HepG2 (cell line): Measurements from ENCODE around the gene EOGT. TPM values are rescaled to one million over a fixed set of nuclear protein-coding genes. Genes with fewer than 3 reads are reported as not detected.

Experiments
- E2F5 ChIP-seq: sonication (generic); formaldehyde crosslinking; conservative IDR thresholded peaks from 2 replicates; pipeline ENCODE4 v1.4.0; 2020; ENCODE audit warnings: missing genetic modification reagents
- FOSL2 ChIP-seq: sonication (generic); formaldehyde crosslinking; IDR thresholded peaks from 2 replicates; pipeline ENCODE4 v1.4.0; 2020; ENCODE audit warnings: missing genetic modification reagents
- JUN ChIP-seq: sonication (generic); formaldehyde crosslinking; IDR thresholded peaks from 2 replicates; pipeline ENCODE4 v1.4.0; 2020; ENCODE audit warnings: mild to moderate bottlenecking, missing genetic modification reagents
- KMT2A ChIP-seq: sonication (generic); formaldehyde crosslinking; IDR thresholded peaks from 2 replicates; pipeline ENCODE4 v1.4.0; 2020; ENCODE audit warnings: missing genetic modification reagents
- MAZ ChIP-seq, 2 experiments: sonication (generic) in 1 of 2; formaldehyde crosslinking in 1 of 2; IDR thresholded peaks; 2 replicates each; pipeline versions ENCODE4 v1.5.0 to v1.6.1; 2012 to 2020; ENCODE audit warnings: low read depth in 2 of 2, mild to moderate bottlenecking in 2 of 2, borderline replicate concordance in 1 of 2, improper control_type of control experiment in 1 of 2, low read length in 1 of 2, missing genetic modification reagents in 1 of 2, moderate library complexity in 1 of 2
- NCOA5 ChIP-seq: sonication (generic); formaldehyde crosslinking; IDR thresholded peaks from 2 replicates; pipeline ENCODE4 v1.4.0; 2020; ENCODE audit warnings: missing genetic modification reagents
- POLR2A ChIP-seq, 2 experiments: IDR thresholded peaks; 2 replicates each; pipeline ENCODE4 v1.6.1; 2011; ENCODE audit warnings: low read depth in 2 of 2, low read length in 2 of 2, mild to moderate bottlenecking in 1 of 2, moderate library complexity in 1 of 2; ENCODE audit not compliant: insufficient read depth in 1 of 2
- RFX3 ChIP-seq: IDR thresholded peaks from 2 replicates; pipeline ENCODE4 v1.6.1; 2016; ENCODE audit warnings: missing biosample characterization, missing genetic modification reagents
- RXRB ChIP-seq: IDR thresholded peaks from 2 replicates; pipeline ENCODE4 v1.6.1; 2016; ENCODE audit warnings: borderline replicate concordance, missing genetic modification reagents, missing compliant biosample characterization
- SALL1 ChIP-seq: sonication (generic); formaldehyde crosslinking; IDR thresholded peaks from 2 replicates; pipeline ENCODE4 v1.8.0; 2022; ENCODE audit warnings: mild to moderate bottlenecking, missing genetic modification reagents
- SMARCE1 ChIP-seq: fragments of 450-650 bp; IDR thresholded peaks from 2 replicates; pipeline ENCODE4 v1.6.1; 2017; ENCODE audit warnings: borderline replicate concordance
- SRSF9 ChIP-seq: fragments of 200-400 bp; formaldehyde crosslinking; IDR thresholded peaks from 2 replicates; pipeline ENCODE4 v1.6.1; 2018; ENCODE audit warnings: borderline replicate concordance, mild to moderate bottlenecking, low read depth, low read length; ENCODE audit not compliant: insufficient read depth, poor library complexity, severe bottlenecking
- TFDP1 ChIP-seq: IDR thresholded peaks from 2 replicates; pipeline ENCODE4 v1.6.1; 2016; ENCODE audit warnings: missing compliant biosample characterization, missing genetic modification reagents, borderline replicate concordance
- TMF1 ChIP-seq: sonication (generic); formaldehyde crosslinking; IDR thresholded peaks from 2 replicates; pipeline ENCODE4 v1.8.1; 2022; ENCODE audit warnings: low read depth, missing genetic modification reagents
- TOPORS ChIP-seq: sonication (generic); formaldehyde crosslinking; IDR thresholded peaks from 2 replicates; pipeline ENCODE4 v1.8.0; 2023; ENCODE audit warnings: mild to moderate bottlenecking, missing genetic modification reagents
- U2AF1 ChIP-seq: fragments of 200-400 bp; formaldehyde crosslinking; optimal IDR thresholded peaks from 2 replicates; pipeline ENCODE3; 2017; ENCODE audit warnings: mild to moderate bottlenecking, low read depth, low read length
- ZBTB44 ChIP-seq: sonication (generic); formaldehyde crosslinking; IDR thresholded peaks from 2 replicates; pipeline ENCODE4 v1.4.0; 2020; ENCODE audit warnings: missing genetic modification reagents
- ZEB1 ChIP-seq: IDR thresholded peaks from 2 replicates; pipeline ENCODE4 v1.6.1; 2012; ENCODE audit warnings: mild to moderate bottlenecking, low read depth, inconsistent platforms; ENCODE audit not compliant: insufficient replicate concordance
- ZNF468 ChIP-seq: sonication (generic); formaldehyde crosslinking; IDR thresholded peaks from 2 replicates; pipeline ENCODE4 v1.8.0; 2022; ENCODE audit warnings: mild to moderate bottlenecking, moderate library complexity, missing genetic modification reagents
- ZNF552 ChIP-seq: sonication (generic); formaldehyde crosslinking; IDR thresholded peaks from 2 replicates; pipeline ENCODE4 v1.9.0; 2022; ENCODE audit warnings: missing genetic modification reagents, mild to moderate bottlenecking, borderline replicate concordance
- ZNF605 ChIP-seq: sonication (generic); formaldehyde crosslinking; IDR thresholded peaks from 2 replicates; pipeline ENCODE4 v1.8.0; 2022; ENCODE audit warnings: mild to moderate bottlenecking, missing genetic modification reagents
- ZNF614 ChIP-seq: IDR thresholded peaks from 2 replicates; pipeline ENCODE4 v1.6.1; 2018; ENCODE audit warnings: missing biosample characterization, missing genetic modification reagents, inconsistent platforms, borderline replicate concordance
- ZNF674 ChIP-seq: sonication (generic); formaldehyde crosslinking; IDR thresholded peaks from 2 replicates; pipeline ENCODE4 v1.5.0; 2020; ENCODE audit warnings: low read depth, mild to moderate bottlenecking, missing genetic modification reagents
- ZNF678 ChIP-seq: sonication (generic); formaldehyde crosslinking; IDR thresholded peaks from 2 replicates; pipeline ENCODE4 v1.4.0; 2020; ENCODE audit warnings: mild to moderate bottlenecking, missing genetic modification reagents
- ZNF788 ChIP-seq: sonication (generic); formaldehyde crosslinking; IDR thresholded peaks from 2 replicates; pipeline ENCODE4 v1.5.0; 2020; ENCODE audit warnings: mild to moderate bottlenecking, missing genetic modification reagents, borderline replicate concordance
- ZNF816 ChIP-seq: sonication (generic); formaldehyde crosslinking; IDR thresholded peaks from 2 replicates; pipeline ENCODE4 v1.8.0; 2022; ENCODE audit warnings: missing genetic modification reagents, mild to moderate bottlenecking, borderline replicate concordance
- ZNF891 ChIP-seq: sonication (generic); formaldehyde crosslinking; IDR thresholded peaks from 2 replicates; pipeline ENCODE4 v1.5.0; 2020; ENCODE audit warnings: mild to moderate bottlenecking, missing genetic modification reagents
- polyA plus RNA-seq, 8 experiments: library from polyadenylated mRNA; depleted of rRNA in 3 of 8; stranded (reverse) in 7 of 8; unstranded in 1 of 8; fragments of >200 nt; fragmentation: Illumina TruSeq in 4 of 8; extraction: Trizol in 4 of 8; gene quantifications; 2 replicates each; pipeline versions ENCODE4 v1.2.1 to v1.2.3, GENCODE V29; 2011 to 2016; ENCODE audit warnings: low read depth in 4 of 8, missing spikeins in 1 of 8, mixed read lengths in 1 of 8; ENCODE audit not compliant: insufficient read depth in 1 of 8
- total RNA-seq, 5 experiments: library from RNA; depleted of rRNA; stranded (reverse); fragments of >200 nt; fragmentation: Illumina TruSeq; extraction: Trizol; gene quantifications; 2 replicates each; pipeline ENCODE4 v1.2.3, GENCODE V29; 2016; ENCODE audit warnings: low read depth in 1 of 5

Gene EOGT
- total and polyA plus RNA-seq, 2 of the 13 experiments (the other 11 are each of a cell fraction or from before 2014, with no cell fraction given) = 4.5 to 18.6 TPM

GRCh38 chr3:69051756-69052471, 38.4 kb upstream of the EOGT start, which contains the start of gene TMF1 (continued):
- TF ChIP-seq E2F5 (CRISPR knock-in tag) (no peak), ZNF678 (CRISPR knock-in tag) (no peak; the same call in 1 of the 2 replicates), SALL1 (CRISPR knock-in tag) (peak; percentile 51; the same call in 1 of the 2 replicates), ZBTB44 (CRISPR knock-in tag) (0 out of 2 replicates have a peak, but pooled peaks have one; percentile 63), ZNF468 (CRISPR knock-in tag) (0 out of 2 replicates have a peak, but pooled peaks have one; percentile 33), TOPORS (CRISPR knock-in tag) (peak; percentile 65; the same call in 1 of the 2 replicates), SMARCE1 (no peak), ZNF605 (CRISPR knock-in tag) (peak; percentile 84), MAZ (IDR thresholded peaks at IDR 0.05; ENCODE audit: borderline replicate concordance, low read depth, low read length) (no peak), MAZ (CRISPR knock-in tag; IDR thresholded peaks at IDR 0.05; ENCODE audit: low read depth) (peak; percentile 46; the same call in 1 of the 2 replicates), RFX3 (CRISPR knock-in tag) (peak; percentile 94), ZNF816 (peak; percentile 74; the same call in 1 of the 2 replicates), RXRB (CRISPR knock-in tag) (0 out of 2 replicates have a peak, but pooled peaks have one; percentile 9), ZNF674 (CRISPR knock-in tag) (no peak), ZNF788 (CRISPR knock-in tag) (0 out of 2 replicates have a peak, but pooled peaks have one; percentile 77), JUN (0 out of 2 replicates have a peak, but pooled peaks have one; percentile 25), TMF1 (peak; percentile 82; the same call in 1 of the 2 replicates), U2AF1 (no peak), ZNF614 (CRISPR knock-in tag) (no peak; the same call in 1 of the 2 replicates), NCOA5 (no peak), ZEB1 (no peak), FOSL2 (0 out of 2 replicates have a peak, but pooled peaks have one; percentile 15), KMT2A (peak; percentile 73), POLR2A (IDR thresholded peaks at IDR 0.05; ENCODE audit: insufficient read depth in 1 of 2, low read depth in 2 of 2, low read length in 2 of 2) (peak; percentile 84), ZNF891 (CRISPR knock-in tag) (peak; percentile 99), TFDP1 (CRISPR knock-in tag) (peak; percentile 18; the same call in 1 of the 2 replicates), SRSF9 (no peak), ZNF552 (CRISPR knock-in tag) (no peak; the same call in 1 of the 2 replicates)
